ENCODE measurements around the gene GLCE. TPM values are rescaled to one million over a fixed set of nuclear protein-coding genes. Genes with fewer than 3 reads are reported as not detected.
A peak's percentile ranks its signal among the peaks of the same experiment; 100 is the strongest.
"Not testable (repeated sequence)": the region's sequence is repeated elsewhere in the genome, so short reads cannot be mapped to it uniquely, and the experiment has no call there.

Gene GLCE
- total RNA-seq, 2 donors from 2014 or later, result 6.6 to 9.3 TPM

GRCh38 chr15:69298697-69299441 lies 138.4 kb downstream of the GLCE start, which contains the start of gene PAQR5:
Gene PAQR5, plus strand, starts transcription at chr15:69298912. Its CDS starts 61,169 bp downstream, at chr15:69360081.
- Histone ChIP-seq H3K36me3 (replicated peaks in 1 of 2; ENCODE audit: insufficient read depth in 1 of 2, low read depth in 2 of 2) (no peaks in the 10 kb centered on the region), H3K4me1 (peaks cover 42% of the 10 kb centered on the region), H3K27ac (peak within 1 kb of the TSS; percentile 5 to 82 (median 68)), H3K27me3 (no peaks in the 10 kb centered on the region), H3K9me3 (no peaks in the 10 kb centered on the region), H3K4me3 (peak within 1 kb of the TSS; percentile 24 to 48)
- ATAC-seq, result peak; percentile 74
- TF ChIP-seq POLR2A (IDR thresholded peaks at IDR 0.05) (peak; percentile 19 to 45 (median 21)), CTCF (IDR thresholded peaks at IDR 0.05) (no peak)
- DNase-seq, result peak; percentile 44 to 66 (median 52)
- 2 to 4% methylated on average over 19 to 21 of the region's 74 CpGs for WGBS, 2 donors
- intact Hi-C loops (cut with DNase I), result no loop called here

- no peaks in the 10 kb centered on the region for H3K36me3 ChIP-seq (replicated peaks in 1 of 2; ENCODE audit: insufficient read depth in 1 of 2, low read depth in 2 of 2)
- no peak for DNase-seq
- peak; percentile 8 for ATAC-seq
- peaks cover 47% of the 10 kb centered on the region for H3K4me1 ChIP-seq
- peak overlapping the region in 1 of 2 donors; percentile 48 for H3K4me3 ChIP-seq
- intact Hi-C loops (cut with DNase I), result no loop called here
- TF ChIP-seq CTCF (IDR thresholded peaks at IDR 0.05), result no peak
- TF ChIP-seq POLR2A (IDR thresholded peaks at IDR 0.05), result no peak
- H3K9me3 ChIP-seq, result no peaks in the 10 kb centered on the region
- H3K27ac ChIP-seq, result peak overlapping the region; percentile 5 to 82 (median 68)
- H3K27me3 ChIP-seq, result no peaks in the 10 kb centered on the region
- WGBS, 2 donors, result 9 to 26% methylated on average over 8 to 16 of the region's 16 CpGs
These were observed 139.0 kb downstream of the GLCE start for GRCh38 chr15:69299451-69299886.

- Histone ChIP-seq H3K27me3 (no peaks in the 10 kb centered on the region), H3K4me3 (no peak overlapping the region), H3K36me3 (replicated peaks in 1 of 2; ENCODE audit: insufficient read depth in 1 of 2, low read depth in 2 of 2) (no peaks in the 10 kb centered on the region), H3K27ac (peak overlapping the region; percentile 5 to 82 (median 68)), H3K4me1 (peaks cover 52% of the 10 kb centered on the region), H3K9me3 (no peaks in the 10 kb centered on the region)
- 20 to 21% methylated on average over 9 of the region's 9 CpGs for WGBS, 2 donors
- peak in 2 of 3 donors; percentile 55 to 58 for TF ChIP-seq POLR2A (IDR thresholded peaks at IDR 0.05)
- no peak for TF ChIP-seq CTCF (IDR thresholded peaks at IDR 0.05)
- ATAC-seq (peak; percentile 61), DNase-seq (peak; percentile 28 to 63 (median 52))
- intact Hi-C loops (cut with DNase I), result no loop called here
These were observed 139.6 kb downstream of the GLCE start for GRCh38 chr15:69299943-69300588.

GRCh38 chr15:69301101-69301500 lies 140.7 kb downstream of the GLCE start:
- Histone ChIP-seq H3K27ac (peak overlapping the region in 3 of 4 donors; percentile 14 to 57 (median 42)), H3K4me1 (peaks cover 63% of the 10 kb centered on the region)
- DNase-seq; intact Hi-C loops (cut with DNase I); H3K36me3 ChIP-seq (replicated peaks in 1 of 2; ENCODE audit: insufficient read depth in 1 of 2, low read depth in 2 of 2); H3K4me3 ChIP-seq; H3K9me3 ChIP-seq; ATAC-seq; H3K27me3 ChIP-seq: not testable (repeated sequence)
- 69 to 88% methylated on average over 8 of the region's 8 CpGs for WGBS, 2 donors

GRCh38 chr15:69302087-69302486 lies 141.7 kb downstream of the GLCE start:
- H3K36me3 ChIP-seq (replicated peaks in 1 of 2; ENCODE audit: insufficient read depth in 1 of 2, low read depth in 2 of 2); H3K9me3 ChIP-seq; DNase-seq; intact Hi-C loops (cut with DNase I); ATAC-seq; H3K4me3 ChIP-seq; H3K27me3 ChIP-seq: not testable (repeated sequence)
- H3K4me1 ChIP-seq, result peaks cover 63% of the 10 kb centered on the region
- WGBS, 2 donors, result 79 to 89% methylated on average over 6 of the region's 6 CpGs
- H3K27ac ChIP-seq, result peak overlapping the region in 2 of 4 donors; percentile 14 to 57
